NCI-H2081 treated with DMSO at 0.1 percent for 48 hours (cell line): ENCODE measurements around the gene EGLN2.
"Not testable (repeated sequence)": the region's sequence is repeated elsewhere in the genome, so short reads cannot be mapped to it uniquely, and the experiment has no call there.

Experiments
- DNase-seq: peaks from one replicate; lab custom pipeline; 2025; lab: John Stamatoyannopoulos, UW

The EGLN2 gene

DNA sequence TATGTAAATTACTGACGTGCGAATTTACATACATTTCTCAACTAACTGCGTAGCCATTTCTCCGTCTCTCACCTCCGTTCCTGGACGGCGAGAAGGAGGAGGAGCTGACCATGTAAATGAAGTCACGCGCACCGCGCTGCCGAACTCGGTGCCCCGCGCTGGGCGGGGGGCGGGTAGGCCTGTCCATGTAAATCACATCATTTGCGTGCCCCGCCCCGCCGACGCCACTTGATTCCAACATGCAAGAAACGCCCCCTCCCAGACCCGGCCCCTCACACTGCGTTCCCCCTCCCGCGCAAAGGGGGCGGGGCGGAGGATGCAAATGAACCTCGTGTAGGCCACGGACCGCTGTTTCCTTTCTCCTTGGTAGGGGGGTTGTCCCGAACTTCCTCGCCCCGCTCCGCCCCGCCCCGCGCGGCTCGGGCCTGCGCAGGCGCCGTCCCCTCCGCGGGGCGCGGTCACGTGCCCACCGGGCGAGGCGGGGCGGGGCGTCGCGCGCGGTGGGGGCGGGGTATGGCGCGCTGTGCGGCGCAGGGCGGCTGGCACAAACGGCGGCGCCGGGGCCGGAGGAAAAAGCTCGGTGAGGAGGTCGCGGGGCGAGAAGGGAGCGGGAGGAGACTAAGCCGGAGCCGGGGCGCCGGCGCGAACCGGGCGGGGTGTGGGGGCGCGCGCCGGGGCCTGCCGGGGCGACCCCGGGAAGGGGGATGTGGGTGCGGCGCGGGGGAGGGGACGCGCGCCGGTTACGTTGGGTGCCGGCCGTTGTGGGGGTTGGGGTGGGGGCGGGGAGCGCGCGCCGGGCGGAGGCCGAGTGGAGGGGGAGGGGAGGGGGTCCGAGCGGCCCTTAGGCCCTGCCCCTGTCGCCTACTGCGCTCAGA lies at the start of gene EGLN2:
Gene EGLN2 (plus strand): TSS at position 509 of the 875 bp plus-strand sequence. CDS start 1,382 bp downstream, outside the sequence.
- peak; percentile 86 for DNase-seq

DNA sequence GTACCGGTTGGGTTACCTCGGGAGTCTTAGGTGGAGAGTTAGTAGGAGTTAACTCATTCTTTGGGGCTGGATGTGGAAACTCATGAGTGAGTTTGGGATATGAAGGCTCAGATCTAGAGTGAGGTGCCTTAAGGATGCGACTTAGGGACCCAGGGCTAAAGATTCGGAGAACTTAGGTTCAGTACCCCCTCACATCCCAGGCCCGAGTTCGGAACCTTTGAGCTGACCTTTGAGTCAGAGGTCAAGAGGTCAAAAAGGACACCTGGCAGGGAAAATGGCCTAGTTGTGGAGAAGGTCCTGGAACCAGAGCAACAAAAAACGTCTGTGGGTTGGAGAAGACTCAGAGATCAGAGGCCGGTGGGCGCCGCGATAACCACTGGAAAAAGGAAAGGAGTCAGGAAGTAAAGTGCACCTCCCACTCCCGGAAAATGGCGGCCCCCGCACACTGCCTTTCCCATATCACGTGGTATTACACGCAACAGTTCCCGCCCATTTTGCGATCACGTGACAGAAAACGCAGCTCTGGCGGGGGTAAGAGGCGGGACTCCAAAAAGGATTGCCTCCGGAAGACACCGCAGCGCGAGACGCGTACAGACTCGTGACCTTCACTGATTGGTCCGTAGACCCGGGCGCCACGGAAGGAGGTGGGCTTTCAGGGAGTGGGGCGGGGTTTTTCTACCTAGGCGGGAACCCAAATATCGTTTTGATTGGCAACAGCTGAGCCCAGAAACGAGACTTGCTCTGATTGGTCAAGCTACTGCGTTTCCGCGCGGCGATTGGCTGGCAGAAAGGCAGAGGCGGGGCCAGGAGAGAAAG lies 48.7 kb upstream of the EGLN2 start, which contains the start of gene ACTMAP:
Gene ACTMAP (minus strand): TSS at position 420 of the 816 bp plus-strand sequence. CDS start 674 bp downstream, outside the sequence.
- peak; percentile 97 for DNase-seq

DNA sequence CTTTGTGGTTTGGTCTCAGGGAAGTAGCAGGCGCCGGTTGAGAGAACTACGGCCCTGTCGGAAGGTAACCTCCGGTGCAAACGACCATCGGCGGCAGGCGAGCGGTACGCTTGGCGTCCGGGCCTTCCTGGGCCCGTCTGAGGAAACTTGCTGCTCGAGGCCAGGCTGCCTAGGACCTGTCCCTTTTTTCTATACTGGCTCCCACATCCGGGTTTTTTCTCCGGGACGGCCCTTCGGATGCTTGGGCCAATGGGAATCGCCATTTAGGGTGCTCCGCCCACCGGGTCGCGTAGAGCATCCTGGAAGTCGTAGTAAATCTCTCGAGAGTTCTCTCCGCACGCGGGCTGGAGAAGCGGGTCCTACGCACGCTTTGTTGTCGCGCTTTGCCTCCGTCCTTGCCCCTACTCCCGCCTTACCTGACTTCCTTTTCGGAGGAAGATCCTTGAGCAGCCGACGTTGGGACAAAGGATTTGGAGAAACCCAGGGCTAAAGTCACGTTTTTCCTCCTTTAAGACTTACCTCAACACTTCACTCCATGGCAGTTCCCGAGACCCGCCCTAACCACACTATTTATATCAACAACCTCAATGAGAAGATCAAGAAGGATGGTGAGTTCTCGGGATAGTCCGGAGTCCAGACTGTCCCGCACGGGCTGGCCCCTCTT lies 48.0 kb upstream of the EGLN2 start, which contains the start of gene SNRPA:
Gene SNRPA (plus strand): TSS at position 330 of the 664 bp plus-strand sequence. CDS start 206 bp downstream, at position 536.
- DNase-seq = peak; percentile 95

DNA sequence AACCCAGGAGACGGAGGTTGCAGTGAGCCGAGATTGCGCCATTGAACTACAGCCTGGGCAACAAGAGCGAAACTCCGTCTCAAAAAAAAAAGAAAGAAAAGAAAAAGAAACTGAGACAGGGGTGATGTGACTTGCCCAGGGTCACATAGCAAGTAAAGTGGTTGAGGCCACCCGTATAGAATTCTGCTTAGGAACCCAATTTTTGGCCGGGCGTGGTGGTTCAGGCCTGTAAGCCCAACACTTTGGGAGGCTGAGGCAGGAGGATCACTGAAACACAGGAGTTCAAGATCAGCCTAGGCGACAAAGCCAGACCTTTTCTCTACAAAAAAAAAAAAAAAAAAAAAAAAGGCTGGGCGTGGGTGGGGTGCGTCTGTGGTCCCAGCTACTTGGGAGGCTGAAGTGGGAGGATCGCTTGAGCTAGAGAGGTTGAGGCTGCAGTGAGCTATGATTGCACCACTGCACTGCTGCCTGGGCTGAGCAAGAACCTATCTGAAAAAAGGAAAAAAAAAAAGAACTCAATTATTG lies 46.7 kb upstream of the EGLN2 start:
- DNase-seq = no peak

DNA sequence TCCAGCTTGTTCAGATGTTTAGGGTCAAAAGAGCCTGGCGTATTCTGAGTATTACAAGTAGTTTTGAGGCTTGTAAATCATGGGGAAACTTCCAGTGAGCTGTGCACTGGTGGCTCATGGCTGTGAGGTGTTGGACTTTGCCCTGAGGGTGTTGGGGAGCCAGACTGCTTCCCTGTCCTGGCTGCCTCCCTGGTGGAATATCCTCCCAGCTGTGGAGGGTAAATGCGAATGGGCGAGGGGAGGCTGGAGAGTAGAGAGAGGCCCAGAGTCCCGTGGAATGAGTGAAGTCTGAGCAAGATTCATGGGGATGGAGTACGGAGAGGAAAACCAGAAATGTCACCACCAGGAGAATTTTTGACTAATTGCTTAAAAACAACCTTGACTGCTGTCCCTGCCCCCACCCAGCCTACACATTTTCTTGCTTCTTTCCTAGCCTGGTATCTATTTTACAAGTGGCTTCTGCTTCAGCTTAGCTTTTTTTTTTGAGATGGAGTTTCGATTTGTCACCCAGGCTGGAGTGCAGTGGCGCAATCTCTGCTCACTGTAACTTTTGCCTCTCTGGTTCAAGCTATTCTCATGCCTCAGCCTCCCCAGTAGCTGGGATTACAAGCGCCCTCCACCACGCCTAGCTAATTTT lies 44.3 kb upstream of the EGLN2 start:
- no peak for DNase-seq

DNA sequence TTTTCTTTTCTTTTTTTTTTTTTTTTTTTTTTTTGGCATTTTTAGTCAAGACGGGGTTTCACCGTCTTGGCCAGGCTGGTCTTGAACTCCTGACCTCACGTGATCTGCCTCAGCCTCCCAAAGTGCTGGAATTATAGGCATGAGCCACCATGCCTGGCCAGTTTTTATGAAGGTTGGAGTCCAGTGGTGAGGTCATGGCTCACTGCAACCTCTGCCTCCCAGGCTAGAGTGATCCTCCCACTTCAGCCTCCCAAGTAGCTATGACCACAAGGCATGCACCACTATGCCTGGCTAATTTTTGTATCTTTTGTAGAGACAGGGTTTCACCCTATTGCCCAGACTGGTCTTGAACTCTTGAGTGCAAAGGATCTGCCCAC lies 43.8 kb upstream of the EGLN2 start:
- DNase-seq = no peak

DNA sequence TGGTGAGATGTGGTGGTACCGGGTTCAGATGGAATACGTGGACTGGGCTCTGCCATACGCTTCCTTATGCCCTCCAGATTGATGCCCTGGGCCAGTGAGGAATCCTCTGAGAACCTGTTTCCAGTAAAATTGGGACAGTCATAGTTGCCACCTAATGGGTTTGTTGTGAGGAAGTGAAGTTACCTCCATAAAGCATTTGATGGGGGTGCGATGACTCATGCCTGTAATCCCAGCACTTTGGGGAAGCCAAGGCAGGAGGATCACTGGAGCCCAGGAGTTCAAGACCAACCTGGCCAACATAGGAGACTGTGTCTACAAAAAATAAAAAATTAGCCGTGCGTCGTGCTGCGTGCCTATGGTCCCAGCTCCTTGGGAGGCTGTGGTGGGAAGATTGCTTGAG lies 43.2 kb upstream of the EGLN2 start:
- DNase-seq = no peak

DNA sequence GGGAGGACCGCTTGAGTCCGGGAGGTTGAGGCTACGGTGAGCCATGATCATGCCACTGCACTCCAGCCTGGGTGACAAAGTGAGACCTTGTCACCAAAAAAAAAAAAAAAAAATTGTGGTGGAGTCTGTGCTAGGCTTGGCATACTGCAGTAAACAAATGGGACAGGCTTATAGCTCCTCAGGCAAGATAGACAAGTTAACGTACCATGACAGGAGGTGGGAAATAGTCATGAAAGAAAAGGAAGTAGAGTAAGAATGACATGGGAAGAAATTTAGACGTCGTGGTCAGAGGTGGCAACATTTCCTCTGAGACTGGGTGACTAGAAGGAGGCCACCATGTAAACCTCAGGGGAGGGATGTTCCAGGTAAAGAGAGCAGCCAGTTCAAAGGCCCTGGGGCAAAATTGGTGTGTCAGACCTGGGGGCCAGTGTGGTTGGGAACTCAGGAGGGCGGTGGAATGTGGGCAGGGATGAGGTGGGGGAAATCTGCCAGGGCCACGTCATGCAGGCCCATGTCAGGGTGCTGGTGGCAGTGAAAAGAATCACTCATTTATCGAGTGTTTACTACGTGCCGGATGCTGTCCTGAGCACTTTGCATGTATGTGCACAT lies 42.4 kb upstream of the EGLN2 start:
- no peak for DNase-seq

DNA sequence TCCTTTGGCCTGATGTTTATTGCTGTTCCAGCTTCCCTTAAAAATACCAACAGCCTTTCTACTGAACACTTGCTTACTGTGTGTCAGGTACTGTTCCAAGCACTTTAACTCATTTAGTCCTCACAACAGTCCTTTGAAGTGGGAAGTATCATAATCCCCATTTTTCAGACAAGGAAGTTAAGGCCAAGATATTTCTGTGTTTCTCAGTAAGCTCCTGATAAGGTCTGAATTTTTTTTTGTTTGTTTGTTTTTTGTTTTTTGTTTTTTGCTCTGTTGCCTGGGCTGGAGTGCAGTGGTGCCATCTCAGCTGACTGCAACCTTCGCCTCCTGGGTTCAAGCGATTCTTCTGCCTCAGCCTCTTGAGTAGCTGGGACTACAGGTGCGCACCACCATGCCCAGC lies 40.5 kb upstream of the EGLN2 start:
- no peak for DNase-seq

DNA sequence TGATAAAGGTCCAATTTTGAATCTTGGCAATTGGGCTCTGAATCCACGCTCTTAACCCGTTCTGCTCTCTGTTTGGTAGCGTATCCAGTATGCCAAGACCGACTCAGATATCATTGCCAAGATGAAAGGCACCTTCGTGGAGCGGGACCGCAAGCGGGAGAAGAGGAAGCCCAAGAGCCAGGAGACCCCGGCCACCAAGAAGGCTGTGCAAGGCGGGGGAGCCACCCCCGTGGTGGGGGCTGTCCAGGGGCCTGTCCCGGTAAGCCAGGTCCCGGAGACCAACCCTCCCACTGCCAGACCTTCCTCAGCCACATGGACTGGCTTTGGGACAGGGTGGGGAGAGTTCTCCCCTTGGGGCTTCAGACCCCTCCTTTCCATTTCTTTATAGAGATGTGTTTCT lies 39.6 kb upstream of the EGLN2 start:
- no peak for DNase-seq

DNA sequence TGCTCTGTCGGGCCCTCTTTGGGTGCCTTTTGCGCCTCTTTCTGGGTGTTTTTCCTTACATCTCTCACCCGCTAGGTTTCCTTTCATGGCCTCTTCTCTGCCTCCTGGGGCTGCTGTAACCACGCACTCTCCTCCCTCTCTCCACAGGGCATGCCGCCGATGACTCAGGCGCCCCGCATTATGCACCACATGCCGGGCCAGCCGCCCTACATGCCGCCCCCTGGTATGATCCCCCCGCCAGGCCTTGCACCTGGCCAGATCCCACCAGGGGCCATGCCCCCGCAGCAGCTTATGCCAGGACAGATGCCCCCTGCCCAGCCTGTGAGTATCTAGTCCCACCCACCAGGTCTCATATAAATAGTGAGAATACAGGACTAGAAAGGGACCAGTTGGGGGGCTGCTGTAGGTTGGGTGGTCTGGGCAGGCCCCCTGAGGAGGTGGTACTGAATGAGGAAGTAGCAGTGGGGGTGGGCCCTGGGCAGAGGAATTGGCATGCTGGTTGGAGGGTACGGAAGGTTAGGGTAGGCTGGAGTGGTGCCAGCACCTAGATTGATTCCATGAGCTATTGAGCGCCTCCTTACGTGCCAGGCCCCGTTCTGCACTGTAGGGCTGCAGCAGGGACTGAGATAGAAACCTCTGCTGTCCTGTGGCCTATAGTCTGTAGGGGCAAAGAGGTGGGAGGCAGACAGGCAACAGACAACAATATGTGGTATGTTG lies 36.1 kb upstream of the EGLN2 start:
- no peak for DNase-seq

DNA sequence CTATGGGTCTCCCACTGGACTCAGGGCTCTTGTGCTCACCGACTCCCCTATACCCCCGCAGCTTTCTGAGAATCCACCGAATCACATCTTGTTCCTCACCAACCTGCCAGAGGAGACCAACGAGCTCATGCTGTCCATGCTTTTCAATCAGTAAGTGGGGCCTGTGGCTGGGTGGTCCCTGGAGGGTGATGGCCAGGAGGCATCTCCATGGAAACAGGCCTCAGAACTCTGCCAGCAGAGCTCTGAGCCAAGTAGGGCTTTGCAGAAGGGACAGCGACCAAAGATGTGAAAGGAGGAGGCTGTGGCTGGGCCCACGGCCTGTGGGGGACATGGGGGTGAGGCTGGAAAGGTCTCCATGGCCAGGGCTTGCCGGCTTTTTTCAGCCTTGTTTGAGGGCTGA lies 35.5 kb upstream of the EGLN2 start:
- no peak for DNase-seq

DNA sequence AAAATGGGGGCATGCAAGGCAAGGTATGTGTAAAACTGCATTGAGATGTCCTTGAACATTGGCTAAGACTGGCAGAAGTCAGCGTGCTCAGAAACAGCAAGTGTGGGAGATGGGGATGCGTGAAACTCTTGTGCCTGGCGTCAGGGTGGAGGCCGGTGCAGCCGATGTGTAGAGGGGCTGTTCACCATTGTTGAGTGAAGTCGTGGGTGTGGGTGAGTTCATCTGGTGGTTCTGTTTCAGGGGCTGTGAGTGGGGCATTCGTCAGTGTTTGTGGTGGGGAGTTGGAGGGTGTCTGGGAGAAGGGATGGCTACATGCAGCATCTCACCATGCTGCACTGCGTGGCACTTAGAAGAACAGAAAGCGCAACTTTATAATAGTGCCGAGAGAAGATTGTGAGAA lies 35.0 kb upstream of the EGLN2 start:
- DNase-seq = no peak

DNA sequence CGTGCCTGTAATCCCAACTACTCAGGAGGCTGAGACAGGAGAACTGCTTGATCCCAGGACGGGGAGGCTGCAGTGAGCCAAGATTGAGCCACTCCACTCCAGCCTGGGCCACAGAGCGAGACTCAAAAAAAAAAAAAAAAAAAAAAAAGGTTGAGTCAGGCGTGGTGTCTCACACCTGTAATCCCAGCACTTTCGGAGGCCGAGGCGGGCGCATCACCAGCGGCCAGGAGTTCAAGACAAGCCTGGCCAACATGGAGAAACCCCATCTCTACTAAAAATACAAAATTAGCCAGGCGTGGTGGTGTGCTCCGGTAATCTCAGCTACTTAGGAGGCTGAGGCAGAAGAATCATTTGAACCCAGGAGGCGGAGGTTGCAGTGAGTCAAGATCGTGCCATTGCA lies 32.6 kb upstream of the EGLN2 start:
- not testable (repeated sequence) for DNase-seq

DNA sequence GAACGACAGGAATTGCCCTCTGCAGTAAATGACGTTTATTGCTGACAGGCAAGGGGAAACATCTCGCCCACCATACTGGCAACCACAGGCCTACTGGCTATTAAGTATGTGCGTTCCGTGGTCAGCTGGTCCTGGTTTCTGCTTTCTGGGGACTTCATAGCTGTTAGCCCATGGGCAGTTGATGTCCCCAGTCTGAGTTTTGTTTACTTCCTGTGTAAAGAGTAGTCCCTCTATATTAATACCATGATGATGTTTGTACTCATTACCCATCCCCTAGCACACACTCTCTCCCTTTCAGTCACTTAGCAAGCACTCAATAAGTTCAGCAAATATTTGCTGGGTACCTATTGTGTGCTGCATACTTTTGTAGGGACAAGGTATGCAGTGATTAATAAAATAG lies 30.1 kb upstream of the EGLN2 start:
- no peak for DNase-seq

DNA sequence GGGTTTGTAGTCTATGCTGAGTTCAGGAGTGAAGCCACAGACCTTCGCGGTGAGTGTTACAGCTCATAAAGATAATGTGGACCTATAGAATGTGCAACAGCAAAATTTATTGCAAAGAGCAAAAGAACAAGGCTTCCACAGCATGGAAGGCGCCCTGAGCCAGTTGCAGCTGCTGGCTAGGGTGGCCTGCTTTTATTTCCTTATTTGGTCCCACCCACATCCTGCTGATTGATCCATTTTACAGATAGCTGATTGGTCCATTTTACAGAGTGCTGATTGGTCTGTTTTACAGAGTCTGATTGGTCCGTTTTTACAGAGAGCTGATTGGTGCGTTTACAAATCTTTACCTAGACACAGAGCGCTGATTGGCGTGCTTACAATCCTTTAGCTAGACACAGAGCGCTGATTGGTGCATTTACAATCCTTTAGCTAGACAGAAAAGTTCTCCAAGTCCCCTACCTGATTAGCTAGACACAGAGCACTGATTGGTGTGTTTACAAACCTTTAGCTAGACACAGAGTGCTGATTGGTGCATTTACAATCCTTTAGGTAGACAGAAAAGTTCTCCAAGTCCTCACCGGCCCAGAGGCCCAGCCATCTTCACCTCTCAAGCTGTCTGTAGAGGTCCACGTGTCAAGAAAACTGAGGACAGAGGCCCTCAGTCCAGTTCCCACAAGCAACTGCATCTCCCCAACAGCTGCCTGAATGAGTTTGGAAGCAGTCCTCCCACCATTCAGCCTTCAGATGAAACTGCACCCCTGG lies 27.7 kb upstream of the EGLN2 start:
- DNase-seq = not testable (repeated sequence)

DNA sequence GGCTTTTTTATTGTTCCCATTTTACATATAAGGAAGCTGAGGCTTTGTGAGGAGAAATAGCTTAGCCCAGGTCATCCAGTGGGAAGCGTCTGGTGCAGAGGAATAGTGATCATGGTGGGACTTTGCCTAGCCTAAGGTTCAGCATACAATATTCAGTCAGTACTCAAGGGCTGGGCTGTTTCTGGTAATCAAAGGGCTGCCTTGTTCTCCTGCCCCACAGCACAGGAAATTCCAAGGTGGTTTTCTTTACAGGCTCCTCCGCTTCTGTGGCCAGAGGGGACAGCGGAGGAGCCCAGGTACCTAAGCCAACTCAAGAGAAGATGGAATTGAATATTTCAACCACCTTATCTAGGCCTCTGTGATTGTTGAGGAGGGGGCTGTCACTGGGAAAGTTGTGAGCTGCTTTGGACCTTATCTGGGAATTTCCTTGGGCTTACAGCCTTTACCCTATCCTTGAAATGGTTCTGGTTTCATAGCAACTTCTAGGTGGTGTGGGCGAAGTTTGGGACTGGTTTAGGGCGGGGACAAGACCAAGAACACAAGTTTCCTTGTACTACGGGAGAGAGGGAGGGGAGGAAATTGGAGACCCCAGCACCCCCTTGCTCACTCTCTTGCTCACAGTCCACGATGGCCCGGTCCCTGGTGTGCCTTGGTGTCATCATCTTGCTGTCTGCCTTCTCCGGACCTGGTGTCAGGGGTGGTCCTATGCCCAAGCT lies 23.9 kb upstream of the EGLN2 start, which contains the start of gene MIA:
Gene MIA (plus strand): TSS at position 606 of the 716 bp plus-strand sequence. CDS start 22 bp downstream, at position 628.
- no peak for DNase-seq

DNA sequence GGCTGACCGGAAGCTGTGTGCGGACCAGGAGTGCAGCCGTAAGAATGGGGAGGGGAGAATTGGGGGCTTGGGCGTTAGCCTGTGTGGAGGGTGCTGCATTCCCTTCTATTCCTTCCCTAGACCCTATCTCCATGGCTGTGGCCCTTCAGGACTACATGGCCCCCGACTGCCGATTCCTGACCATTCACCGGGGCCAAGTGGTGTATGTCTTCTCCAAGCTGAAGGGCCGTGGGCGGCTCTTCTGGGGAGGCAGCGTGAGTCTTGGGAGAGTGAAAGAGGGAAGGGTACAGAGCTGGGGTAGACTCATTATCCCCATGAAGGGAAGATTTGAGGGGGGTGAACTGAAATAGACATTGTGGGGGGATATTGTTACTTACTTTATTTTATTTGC lies 23.4 kb upstream of the EGLN2 start:
- DNase-seq = no peak

DNA sequence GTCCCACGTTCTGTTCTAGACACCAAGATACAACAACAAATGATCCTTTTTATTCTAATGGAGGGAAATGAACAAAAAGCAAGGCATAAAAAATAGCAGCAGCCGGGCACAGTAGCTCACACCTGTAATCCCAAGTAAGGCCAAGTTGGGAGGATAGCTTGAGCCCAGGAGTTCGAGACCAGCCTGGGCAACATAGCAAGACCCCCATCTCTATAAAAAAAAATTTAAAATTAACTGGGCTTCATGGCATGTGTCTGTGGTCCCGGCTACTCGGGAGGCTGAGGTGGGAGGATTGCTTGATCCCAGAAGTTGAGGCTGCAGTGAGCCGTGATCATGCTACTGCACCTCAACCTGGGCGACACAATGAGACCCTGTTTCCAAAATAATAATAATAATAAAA lies 22.6 kb upstream of the EGLN2 start:
- no peak for DNase-seq
